GM21381 (cell line): Measurements from ENCODE around the gene PLXNA4.

ENCODE experiments used
- ATAC-seq: cut with Tn5 transposase; IDR thresholded peaks from one replicate; pipeline ENCODE4 v1.9.1; 2021; ENCODE audit warnings: mild to moderate bottlenecking, moderate library complexity; ENCODE audit not compliant: unreplicated experiment

The PLXNA4 gene

DNA sequence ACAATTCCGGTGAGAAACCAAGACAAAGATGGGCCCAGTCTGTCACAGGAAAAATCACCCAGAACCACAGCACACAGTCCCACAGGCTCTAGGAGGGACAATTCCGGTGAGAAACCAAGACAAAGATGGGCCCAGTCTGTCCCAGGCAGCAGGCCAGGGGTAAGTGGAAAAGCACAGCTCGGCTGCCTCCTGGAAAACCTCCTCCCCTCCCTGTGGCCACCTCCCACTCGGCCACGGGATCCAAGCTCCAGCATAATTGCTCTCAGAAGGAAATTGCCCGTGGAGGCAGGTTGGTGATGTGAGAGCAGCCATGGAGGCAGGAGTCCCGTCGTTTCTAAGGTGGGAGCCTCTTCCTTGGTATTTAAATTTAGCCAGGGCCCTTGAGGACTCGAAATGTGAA is 95.7 kb downstream of the PLXNA4 start:
- no peak for ATAC-seq

GRCh38 chr7:132476541-132476940 is 99.7 kb downstream of the PLXNA4 start:
- no peak for ATAC-seq

DNA sequence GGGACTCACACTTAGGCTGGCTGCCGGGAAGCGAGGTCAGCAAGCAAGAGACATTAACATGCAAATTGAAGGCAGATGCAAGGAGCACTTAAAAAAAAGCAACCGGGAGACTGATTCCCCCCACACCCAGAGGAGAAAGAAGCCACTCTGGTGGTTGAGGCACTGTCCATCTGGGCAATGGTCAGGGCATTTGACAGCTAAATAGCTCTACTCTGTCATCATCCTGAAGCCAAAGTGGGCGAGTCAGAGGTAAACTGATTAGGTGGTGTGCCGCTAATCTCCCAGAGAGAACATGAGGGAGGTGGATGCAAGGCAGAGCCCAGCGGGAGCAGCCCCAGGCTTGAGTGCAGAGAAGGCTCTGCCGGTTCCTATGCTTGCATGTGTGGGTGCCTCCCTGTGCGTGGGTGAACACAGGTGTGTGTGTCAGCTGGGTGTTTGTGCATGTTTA is 100.6 kb downstream of the PLXNA4 start:
- no peak for ATAC-seq

- no peak for ATAC-seq
Measured at GRCh38 chr7:132475037-132475668, 101.1 kb downstream of the PLXNA4 start.

DNA sequence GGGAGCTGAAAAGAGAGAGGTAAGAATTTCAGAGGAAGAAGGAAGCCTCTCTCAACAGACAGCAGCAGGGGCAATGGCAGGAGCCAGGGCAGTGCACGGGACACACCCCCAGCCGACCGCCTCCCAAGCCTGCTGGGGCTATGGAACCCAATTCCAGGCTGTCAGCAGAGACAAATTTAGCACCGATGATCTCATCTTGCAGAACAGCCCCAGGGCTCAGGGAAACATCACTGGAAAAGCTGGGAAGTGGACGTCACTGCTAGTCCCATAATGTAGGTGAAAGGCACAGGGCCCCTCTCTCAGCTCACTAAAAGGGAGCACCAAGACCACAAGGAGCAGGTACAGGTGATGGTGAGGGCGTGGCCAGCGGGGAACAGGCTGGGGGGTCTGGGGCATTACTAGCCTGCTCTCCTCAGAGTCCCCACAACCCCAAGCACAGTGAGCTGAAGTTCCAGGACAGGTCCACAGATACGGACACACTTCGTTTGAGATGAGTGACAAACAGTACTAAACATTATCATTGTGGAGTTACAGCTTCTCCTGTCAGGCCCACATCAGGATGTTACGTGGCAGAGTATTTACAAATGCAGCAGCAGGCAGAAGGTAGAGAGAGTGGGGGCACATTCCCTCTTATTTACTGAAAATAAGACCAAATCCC is 103.7 kb downstream of the PLXNA4 start:
- no peak for ATAC-seq

DNA sequence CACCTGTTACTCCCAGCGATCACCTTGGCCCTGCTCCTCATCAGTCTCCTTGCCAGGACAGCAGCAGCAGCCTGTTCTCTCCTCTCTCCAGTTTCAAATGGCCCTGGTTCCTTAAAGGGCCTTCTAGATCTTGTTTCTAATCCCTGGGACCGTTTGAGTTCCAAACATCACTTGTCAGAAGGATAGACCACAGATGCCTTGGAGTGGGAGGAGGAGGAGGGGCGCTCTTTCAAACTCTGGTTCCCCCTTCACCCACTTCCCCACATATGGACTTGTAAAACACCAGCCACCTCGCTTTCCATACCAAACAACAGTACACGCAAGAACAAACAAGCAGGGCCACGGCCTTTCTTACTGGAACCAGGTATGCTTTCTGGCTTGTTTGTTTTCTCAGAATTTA is 104.8 kb downstream of the PLXNA4 start:
- ATAC-seq: no peak

DNA sequence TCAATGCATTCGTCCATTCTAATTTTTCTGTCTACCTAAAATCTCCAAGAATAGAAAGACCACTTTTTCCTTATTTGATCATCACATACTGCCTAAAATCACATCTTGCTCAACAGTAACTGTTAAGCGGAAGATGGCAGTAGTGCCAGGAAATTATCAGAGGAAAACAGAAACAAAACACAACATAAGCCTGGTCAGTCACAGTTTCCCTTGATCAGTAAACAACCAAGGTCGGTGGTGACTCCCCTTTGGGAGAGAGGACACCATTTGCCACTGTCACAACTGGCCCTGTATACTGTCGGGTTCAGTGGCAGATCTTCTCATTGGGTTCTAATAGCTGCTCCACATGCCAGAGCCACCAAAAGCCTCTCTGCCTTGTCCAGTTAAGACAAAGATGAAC is 106.6 kb downstream of the PLXNA4 start:
- ATAC-seq: no peak

- no peak for ATAC-seq
Measured at GRCh38 chr7:132469264-132469663, 107.0 kb downstream of the PLXNA4 start.

- ATAC-seq: no peak
Measured at GRCh38 chr7:132466367-132466766, 109.9 kb downstream of the PLXNA4 start.

DNA sequence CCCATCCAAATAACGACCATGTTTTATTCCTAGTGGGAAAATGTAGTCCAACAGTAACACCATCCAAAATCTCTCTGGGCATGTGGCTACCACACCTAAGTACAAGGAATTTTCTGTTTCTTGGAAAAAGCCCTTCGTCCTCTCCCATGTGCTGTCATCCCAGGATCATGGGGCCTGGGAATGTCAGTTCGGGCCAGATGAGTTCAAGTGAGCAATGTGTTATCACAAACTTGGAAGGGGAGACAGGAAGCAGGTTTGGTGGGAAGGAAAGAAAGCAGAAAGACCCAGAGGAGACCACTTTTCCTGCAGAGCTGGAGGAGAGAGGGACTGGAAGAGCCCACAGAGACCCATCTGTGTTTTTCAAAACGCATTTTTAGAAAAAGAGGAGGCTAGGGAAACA is 110.8 kb downstream of the PLXNA4 start:
- no peak for ATAC-seq

DNA sequence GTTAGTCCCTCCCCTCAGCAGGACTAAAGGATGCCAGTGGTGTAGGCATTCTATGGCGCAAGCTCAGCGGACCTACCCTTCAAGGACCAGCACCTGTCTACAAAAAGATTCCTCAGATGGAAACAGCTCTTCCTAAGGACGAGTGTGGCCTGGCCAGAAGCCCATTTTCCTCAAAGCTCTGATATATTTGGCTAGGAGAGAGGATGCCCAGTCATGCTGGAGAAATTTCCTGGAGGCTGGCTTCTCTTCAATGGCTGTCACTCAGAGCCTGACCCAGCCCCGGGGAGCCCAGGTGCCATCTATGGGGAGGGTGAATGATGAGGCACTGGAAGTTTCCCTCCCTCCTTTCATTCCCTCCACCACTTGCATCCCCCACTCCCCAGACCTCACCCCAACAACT is 111.5 kb downstream of the PLXNA4 start:
- ATAC-seq: no peak

GRCh38 chr7:132463922-132464321 is 112.3 kb downstream of the PLXNA4 start:
- ATAC-seq: no peak

GRCh38 chr7:132462478-132462877 is 113.8 kb downstream of the PLXNA4 start:
- no peak for ATAC-seq

GRCh38 chr7:132461032-132461592 is 115.2 kb downstream of the PLXNA4 start:
- no peak for ATAC-seq

- ATAC-seq: no peak
Measured at GRCh38 chr7:132458729-132459128, 117.5 kb downstream of the PLXNA4 start.

- ATAC-seq: no peak
Measured at GRCh38 chr7:132457658-132458057, 118.6 kb downstream of the PLXNA4 start.

- ATAC-seq: no peak
Measured at GRCh38 chr7:132456418-132456817, 119.9 kb downstream of the PLXNA4 start.

GRCh38 chr7:132455378-132455777 is 120.9 kb downstream of the PLXNA4 start:
- no peak for ATAC-seq

GRCh38 chr7:132453826-132454225 is 122.4 kb downstream of the PLXNA4 start:
- no peak for ATAC-seq

DNA sequence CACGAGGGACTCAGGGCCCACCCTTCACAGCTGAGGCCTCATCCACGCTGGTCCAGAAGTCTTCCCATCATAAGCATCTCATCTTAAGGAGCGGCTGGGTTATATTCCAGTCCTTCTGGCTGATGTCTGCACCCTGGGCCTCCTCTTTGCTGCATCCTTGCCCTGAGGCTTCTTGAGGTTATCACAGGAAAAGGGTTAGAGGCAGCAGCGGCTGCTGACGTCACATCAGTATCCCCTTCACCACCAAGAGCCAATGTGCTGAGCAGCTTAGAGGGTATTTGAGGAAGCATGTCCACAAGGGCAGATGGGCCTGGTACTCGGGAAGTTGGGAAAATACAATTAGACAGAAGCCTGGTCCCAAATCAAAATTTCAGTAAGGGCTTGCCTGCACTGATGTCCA is 125.1 kb downstream of the PLXNA4 start:
- ATAC-seq: no peak

GRCh38 chr7:132450696-132451095 is 125.6 kb downstream of the PLXNA4 start:
- no peak for ATAC-seq

DNA sequence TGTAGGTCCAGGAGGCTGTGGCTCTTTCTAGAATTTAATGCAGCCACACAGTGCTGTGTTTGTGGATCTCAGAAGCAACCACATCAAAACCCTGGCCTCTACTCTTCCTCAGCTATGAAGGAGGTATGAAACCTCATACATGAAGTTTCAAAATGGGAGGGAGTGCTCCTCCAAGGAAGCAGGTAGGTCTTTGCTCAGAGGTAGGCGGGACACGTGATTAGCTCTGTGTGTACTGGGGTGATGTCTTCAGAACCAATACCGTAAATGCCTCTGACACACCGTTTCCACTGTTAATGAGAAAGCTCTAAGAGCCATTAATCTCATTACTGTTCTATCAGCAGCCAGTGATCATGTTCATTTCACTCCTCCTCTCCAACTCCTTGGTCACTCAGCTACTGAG is 126.1 kb downstream of the PLXNA4 start:
- no peak for ATAC-seq
